IPS DF 4.7 (cell line): Measurements from ENCODE around the gene GPR17.

Experiments
- DNase-seq: peaks from one replicate; pipeline ENCODE4 v3.0.0-alpha.2; 2013; ENCODE audit warnings: low spot score; ENCODE audit errors: extremely low read depth

GPR17 gene

DNA sequence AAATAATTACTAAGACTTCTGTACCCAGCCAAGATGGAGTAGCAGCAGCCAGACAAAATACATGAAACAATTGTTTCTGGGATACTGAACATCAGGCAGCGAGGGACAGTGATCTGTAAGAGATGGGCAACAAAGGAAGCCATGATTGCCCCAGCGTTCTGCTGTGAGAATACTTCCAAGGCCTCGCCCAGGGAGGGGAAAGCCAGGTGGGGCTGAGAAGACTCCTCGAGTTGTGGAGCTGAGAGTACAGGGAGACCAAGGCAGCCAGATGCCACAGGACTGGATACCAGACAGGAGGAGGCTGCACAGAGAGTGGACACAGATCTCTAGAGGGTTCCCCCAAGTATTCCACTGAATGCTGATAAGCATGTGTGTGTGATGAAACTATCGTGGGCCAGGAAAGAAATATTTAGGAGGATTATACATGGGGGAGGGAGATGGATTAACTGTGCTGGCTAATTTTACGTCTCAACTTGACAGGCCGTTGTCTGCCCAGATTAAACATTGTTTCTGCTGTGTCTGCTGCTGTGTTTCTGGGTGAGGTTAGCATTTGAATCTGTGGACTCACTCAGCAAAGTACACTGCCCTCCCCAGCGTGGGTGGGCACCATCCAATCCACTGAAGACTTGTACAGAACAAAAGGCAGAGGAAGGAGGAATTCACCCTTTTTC lies 39.6 kb downstream of the GPR17 start:
- DNase-seq = no peak

DNA sequence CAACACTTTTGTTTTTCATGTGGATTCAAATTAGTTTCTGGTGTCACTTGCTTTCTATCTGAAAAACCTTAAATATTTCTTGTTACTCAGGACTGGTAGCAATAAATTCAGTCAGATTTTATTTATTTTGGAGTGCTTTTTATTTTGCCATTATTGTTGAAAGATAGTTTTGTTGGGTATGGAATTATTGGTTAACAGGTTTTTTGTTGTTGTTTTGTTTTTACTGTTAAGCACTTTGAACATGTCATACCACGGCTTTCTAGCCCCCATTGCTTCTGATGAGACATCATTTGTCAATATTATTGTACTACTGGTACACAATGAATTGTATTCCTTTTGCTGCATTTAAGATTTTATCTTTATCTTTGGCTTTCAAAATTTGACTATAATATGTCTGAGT lies 42.5 kb downstream of the GPR17 start:
- no peak for DNase-seq

DNA sequence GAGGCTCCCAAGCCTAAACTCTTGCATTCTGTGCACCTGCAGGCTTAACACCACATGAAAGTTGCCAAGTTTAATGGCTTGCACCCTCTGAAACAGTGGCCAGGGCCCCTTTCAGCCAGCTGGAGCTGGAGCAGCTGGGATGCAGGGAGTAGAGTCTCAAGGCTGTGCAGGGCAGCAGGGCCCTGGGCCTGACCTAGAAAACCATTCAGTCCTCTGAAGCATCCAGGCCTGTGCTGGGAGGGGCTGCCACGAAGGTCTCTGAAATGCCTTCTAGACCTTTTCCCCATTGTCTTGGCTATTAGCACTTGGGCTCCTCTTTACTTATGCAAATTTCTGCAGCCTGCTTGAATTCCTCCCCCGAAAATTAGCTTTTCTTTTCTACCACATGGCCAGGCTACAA lies 44.7 kb downstream of the GPR17 start:
- no peak for DNase-seq

DNA sequence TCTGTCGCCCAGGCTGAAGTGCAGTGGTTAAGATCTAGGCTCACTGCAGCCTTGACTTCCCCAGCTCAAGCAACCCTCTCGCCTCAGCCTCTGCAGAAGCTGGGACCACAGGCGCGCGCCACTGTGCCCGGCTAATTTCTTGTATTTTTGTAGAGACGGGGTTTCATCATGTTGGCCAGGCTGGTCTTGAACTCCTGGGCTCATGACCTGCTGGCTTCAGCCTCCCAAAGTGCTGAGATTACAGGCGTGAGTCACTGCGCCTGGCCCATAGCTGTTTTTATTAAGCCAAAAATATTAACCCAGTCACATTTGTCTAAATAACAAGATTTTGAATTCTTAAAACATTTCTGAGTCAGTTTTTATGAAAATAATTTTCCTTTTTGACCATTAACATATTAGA lies 49.0 kb downstream of the GPR17 start:
- DNase-seq = no peak

DNA sequence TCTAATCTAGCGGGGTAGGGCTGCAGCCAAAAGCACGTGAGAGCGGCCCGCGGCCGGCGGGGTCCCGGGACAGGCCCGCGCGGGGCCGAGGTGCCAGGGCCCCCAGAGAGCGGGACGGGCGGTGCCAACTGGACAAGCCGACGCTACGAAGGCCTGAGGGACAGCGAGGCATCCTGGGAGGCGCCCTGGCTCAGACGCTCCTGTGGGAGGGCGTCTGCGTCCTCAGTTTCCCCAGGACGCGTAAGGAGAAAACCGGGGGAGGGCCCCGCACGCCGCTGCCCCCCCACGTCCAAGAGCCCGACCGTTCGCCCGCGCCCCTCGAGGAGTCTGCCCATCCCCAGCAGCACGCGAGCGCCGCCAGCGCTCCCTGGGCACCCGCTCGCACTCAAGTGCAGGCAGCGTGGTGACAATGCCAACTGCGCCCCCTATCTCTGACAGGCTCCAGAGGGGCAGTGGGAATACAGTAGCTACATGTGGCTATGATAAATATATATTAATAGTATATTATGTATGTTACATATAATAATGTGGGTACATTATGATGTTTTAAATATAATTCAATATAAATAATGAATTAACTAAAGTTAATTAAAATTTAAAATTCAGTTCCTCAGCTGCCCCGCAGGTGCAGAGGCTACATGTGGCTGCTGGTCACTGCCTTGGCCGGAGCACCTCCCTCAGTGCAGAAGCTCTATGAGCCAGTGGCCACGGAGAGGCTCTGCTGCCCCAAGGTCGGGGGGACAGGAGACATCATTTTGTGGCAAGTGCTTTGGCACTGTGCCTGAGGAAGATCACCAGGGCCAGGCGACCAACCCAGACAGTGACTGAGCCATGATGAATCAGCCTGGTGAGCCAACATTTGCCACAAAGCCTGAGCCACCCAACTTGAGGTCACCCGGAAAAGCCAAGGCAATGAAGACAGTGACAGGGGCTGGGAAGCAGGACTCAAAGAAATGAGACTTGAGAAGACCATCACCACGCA lies 49.8 kb downstream of the GPR17 start:
- no peak for DNase-seq

DNA sequence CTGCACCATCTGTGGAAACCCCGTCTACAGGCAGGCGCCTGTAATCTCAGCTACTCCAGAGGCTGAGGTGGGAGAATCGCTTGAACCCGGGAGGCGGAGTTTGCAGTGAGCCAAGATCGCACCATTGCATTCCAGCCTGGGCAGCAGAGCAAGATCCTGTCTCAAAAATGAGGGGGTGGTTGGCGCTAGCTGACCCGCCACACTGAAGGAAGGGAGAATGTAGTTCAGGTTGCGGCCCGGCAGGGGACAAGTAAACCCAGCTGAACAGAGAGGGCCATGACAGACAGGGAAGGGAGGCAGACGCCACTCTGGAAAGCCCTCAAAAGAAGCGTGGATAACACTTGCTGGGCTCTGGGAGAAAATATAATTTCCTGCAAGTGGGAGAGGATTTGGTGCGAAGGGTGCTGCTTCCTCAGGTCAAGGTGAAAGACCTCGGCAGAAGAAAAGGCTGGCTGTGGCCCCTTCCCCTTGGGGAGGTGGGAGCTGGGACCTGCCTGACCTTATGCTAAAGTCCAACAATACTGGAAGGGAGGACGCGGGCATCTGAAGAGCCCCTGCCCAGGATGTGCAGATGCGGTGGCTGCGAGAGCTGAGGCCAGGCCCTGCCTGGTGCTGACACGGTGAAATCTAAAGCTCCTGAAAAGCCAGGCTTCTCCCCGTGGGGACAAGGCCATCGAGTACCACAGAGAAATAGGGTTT lies 51.7 kb downstream of the GPR17 start:
- no peak for DNase-seq

DNA sequence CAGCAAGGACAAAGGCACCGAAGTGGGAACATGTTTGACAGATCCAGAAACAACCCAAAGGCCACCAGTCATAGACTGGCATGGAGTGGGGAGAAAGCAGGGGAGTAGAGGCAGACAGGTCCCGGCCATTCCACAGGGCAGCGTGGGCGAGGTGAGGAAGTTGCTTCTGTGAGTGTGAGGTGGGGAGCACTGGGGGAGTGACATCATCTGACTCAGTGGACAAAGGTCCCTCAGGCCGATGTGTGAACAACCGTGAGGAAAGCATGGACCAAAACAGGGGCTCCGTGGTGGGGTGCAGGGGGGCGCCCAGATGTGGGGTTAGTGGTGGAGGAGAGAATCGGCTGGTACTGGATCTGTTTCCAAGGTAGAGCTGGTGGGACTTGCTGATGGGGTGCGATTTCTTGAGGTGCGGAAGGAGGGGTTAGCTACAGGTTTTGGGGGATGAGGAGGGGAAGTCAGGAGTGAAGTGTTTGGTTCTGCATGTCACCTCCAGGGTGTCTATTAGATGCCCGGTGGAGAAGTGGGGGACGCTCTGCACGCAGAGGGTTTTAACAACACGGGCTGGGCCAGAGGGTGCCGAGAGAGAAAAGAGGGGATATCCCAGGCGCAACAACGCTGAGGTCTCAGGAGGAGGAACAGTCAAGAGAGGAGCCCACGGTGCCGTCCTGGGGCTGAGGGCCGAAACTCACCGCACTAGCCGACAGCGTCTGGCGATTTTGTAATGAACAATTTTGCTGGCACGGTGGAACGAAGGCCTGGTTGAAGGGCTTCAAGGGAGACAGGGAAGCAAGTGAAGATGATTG lies 52.8 kb downstream of the GPR17 start:
- no peak for DNase-seq

DNA sequence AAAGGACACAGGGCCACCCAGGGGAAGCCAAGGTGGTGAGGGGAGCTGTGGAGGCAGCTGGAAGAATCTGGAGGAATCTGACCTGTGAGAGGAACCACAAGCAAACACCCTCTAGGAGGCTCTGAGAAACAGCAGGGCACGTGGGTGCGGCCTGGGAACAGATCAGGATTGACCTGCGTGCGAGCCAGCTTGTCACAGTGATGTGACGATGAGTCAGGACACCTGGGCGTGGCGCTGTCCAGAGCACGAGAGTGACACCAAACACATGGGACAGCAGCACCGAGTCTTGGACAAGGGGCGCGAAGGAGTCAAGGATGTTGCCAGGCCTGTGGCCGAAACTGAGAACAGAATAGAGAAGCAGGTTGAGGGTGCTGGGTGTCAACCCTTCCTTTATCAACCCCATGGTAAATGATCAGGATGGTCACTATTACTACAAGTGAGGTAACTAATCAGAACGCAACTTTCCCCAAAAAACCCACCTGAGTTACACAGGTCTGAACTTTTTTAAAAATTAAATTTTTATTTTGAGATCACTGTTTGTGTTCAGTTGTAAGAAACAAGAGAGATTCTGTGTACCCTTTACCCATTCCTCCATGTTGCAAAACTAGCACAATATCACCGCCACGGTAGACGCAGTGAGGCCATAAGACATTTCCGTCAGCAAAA lies 54.7 kb downstream of the GPR17 start:
- no peak for DNase-seq

DNA sequence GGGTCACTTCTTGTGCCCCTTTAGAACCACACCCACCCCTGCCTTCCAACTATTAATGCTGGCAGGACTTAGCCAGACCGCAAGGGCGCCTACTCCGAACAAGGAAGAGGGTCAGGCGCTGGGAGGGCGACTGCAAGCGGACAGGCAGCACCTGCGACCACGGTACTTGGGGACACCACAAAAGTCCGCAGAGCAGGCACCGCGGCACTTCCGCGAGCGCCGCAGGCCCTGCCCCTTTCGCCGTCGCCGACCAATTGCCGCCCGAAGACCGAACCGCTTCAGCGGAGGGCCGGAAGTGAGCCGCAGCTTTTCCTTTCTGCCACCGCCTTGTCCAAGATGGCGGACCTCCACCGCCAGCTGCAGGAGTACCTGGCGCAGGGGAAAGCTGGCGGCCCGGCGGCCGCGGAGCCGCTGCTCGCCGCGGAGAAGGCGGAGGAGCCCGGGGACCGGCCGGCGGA lies 55.3 kb downstream of the GPR17 start, which contains the start of gene SFT2D3:
SFT2D3 (plus strand) TSS at position 305 of the 458 bp plus-strand sequence; CDS start at position 337, 32 bp downstream.
- DNase-seq = no peak

DNA sequence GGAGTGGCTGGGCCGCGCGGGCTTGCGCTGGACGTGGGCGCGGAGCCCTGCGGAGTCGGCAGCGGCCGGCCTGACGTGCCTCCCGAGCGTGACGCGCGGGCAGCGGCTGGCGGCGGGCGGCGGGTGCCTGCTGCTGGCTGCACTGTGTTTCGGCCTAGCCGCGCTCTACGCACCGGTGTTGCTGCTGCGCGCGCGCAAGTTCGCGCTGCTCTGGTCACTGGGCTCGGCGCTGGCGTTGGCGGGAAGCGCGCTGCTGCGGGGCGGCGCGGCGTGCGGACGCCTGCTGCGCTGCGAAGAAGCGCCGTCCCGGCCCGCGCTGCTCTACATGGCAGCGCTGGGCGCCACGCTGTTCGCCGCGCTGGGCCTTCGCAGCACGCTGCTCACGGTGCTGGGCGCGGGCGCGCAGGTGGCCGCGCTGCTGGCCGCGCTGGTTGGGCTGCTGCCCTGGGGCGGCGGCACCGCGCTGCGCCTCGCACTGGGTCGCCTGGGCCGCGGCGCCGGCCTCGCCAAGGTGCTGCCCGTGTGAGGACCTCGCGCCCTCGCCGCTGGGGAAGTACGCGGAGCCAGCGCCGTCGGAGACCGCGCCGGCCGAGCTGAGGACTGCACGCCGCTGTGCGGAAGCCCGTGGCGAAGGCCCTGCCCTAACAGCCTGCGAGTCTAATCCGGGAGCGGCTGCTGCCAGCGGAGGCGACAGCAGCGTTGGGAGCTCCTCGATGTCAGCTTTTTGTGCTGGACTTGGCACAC lies 55.9 kb downstream of the GPR17 start:
- no peak for DNase-seq
